ENCODE measurements around the gene ADAMTS12. TPM values are rescaled to one million over a fixed set of nuclear protein-coding genes. Genes with fewer than 3 reads are reported as not detected.

Gene ADAMTS12
- total RNA-seq, 2 donors from 2014 or later: 0.43 to 1.7 TPM

DNA sequence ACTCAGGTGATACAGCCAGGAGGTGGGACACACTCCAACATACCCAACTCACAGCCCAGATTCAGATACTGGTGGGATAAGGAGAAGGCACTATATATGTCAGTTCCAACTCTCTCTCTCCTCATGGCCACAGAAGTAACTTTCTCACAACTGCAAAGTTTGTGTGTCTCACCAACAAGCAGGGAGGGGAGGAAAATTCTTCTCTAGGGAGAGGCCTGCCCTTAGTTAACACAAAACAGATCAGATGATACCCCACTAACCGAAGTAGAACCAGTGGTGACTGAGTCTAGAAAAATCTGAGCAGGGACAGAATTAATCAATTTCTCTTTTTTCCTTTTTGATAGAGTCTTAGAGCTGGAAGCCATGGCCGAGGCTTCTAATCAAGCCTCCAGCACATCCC, 133.1 kb downstream of the ADAMTS12 start:
- TF ChIP-seq, protein P1, sequence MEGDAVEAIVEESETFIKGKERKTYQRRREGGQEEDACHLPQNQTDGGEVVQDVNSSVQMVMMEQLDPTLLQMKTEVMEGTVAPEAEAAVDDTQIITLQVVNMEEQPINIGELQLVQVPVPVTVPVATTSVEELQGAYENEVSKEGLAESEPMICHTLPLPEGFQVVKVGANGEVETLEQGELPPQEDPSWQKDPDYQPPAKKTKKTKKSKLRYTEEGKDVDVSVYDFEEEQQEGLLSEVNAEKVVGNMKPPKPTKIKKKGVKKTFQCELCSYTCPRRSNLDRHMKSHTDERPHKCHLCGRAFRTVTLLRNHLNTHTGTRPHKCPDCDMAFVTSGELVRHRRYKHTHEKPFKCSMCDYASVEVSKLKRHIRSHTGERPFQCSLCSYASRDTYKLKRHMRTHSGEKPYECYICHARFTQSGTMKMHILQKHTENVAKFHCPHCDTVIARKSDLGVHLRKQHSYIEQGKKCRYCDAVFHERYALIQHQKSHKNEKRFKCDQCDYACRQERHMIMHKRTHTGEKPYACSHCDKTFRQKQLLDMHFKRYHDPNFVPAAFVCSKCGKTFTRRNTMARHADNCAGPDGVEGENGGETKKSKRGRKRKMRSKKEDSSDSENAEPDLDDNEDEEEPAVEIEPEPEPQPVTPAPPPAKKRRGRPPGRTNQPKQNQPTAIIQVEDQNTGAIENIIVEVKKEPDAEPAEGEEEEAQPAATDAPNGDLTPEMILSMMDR (IDR thresholded peaks at IDR 0.05): no peak
- H3K4me3 ChIP-seq: no peak overlapping the region

DNA sequence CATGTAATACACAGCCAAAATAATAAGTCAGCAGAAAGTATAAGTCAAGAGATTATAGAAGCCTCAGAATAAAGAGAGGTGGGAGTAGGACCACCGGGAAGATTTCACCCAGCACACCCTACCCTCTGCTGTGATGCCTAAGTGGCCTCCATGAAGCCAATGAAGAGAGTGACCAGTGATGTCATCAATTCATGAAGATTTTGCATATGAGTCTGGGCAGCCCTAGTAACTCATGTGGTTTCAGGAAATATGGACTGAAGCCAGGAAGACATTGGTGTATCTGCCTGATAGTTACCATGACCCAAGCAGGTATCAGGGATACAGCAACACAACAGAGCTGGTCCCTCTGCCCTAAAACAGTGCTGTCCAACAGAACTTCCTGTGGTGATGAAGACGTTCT, 135.3 kb downstream of the ADAMTS12 start:
- DNase-seq (ENCODE audit: low spot score): no peak
- H3K9me3 ChIP-seq: no peaks in the 10 kb centered on the region
- TF ChIP-seq, protein P1 (IDR thresholded peaks at IDR 0.05): no peak
- no peaks in the 10 kb centered on the region for H3K27me3 ChIP-seq
- H3K27ac ChIP-seq: no peak overlapping the region
- H3K4me1 ChIP-seq: no peaks in the 10 kb centered on the region
- no peak overlapping the region for H3K4me3 ChIP-seq
- H3K36me3 ChIP-seq: no peaks in the 10 kb centered on the region

More for the DNA sequence above, 133.1 kb downstream of the ADAMTS12 start:
- H3K27me3 ChIP-seq: no peaks in the 10 kb centered on the region
- H3K36me3 ChIP-seq: no peaks in the 10 kb centered on the region
- H3K9me3 ChIP-seq: no peaks in the 10 kb centered on the region
- no peaks in the 10 kb centered on the region for H3K4me1 ChIP-seq
- DNase-seq (ENCODE audit: low spot score): no peak
- no peak overlapping the region for H3K27ac ChIP-seq

DNA sequence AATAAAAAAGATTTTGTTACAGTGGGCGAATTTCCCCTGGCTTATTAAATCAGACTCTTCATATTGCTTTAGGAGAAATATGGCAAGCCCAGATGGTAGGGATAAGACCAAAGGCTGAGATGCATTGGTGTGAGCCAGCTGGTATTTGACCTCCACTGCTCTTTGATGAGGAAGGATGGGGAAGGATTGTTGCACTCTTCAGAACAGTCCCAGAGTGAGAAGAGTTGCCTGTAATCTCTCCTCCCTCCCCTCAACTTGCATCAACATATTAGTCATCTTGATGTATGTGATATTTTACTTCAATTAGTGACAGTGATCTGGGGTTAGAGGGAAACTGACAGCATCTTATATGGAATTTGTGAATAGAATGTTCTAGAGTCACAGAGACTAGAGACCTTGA, 136.6 kb downstream of the ADAMTS12 start:
- DNase-seq (ENCODE audit: low spot score): no peak
- no peak overlapping the region for H3K27ac ChIP-seq
- H3K36me3 ChIP-seq: no peaks in the 10 kb centered on the region
- H3K9me3 ChIP-seq: no peaks in the 10 kb centered on the region
- no peaks in the 10 kb centered on the region for H3K27me3 ChIP-seq
- no peaks in the 10 kb centered on the region for H3K4me1 ChIP-seq
- TF ChIP-seq, protein P1 (IDR thresholded peaks at IDR 0.05): no peak
- no peak overlapping the region for H3K4me3 ChIP-seq

DNA sequence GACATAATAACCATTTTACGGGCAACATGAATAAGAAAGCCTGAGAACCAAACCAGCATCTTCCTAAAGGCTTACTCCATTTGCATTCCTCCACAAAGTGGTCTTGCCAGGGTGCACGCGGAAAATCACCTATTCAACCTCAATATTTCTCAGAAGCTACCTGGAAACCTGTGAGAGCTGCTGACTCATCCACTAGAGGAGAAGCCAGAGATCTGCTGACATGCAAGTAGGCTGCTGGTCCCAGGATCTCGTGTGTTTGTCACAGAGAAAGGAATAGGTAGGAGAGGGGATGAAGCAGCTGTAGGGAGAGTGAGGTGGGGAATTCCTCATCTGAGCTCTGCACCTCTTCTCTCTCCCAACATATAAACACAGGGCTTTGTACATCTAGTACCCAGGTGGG, 138.1 kb downstream of the ADAMTS12 start:
- no peaks in the 10 kb centered on the region for H3K4me1 ChIP-seq
- no peak overlapping the region for H3K27ac ChIP-seq
- H3K4me3 ChIP-seq: no peak overlapping the region
- no peak for DNase-seq (ENCODE audit: low spot score)
- H3K27me3 ChIP-seq: no peaks in the 10 kb centered on the region
- H3K9me3 ChIP-seq: no peaks in the 10 kb centered on the region
- TF ChIP-seq, protein P1 (IDR thresholded peaks at IDR 0.05): no peak
- no peaks in the 10 kb centered on the region for H3K36me3 ChIP-seq

DNA sequence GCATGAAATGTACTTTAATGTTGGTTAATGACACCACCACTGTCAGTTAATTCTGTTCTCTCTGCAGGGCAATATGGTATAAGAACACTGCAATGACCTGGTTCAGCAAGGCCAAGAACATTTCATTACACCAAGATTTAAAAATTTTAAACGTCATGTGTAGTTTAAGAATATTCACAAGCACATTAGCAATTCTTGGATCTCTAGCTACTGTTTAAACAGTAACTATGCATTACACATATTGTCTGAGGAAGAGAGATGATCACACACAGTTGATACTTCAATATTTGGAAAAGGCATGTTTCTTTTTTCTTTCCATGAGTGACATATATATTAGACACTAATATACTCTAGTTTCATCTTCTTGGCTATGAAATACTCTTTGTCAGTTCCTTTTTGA, 143.0 kb downstream of the ADAMTS12 start:
- Histone ChIP-seq H3K27me3 (no peaks in the 10 kb centered on the region), H3K36me3 (no peaks in the 10 kb centered on the region), H3K27ac (no peak overlapping the region), H3K9me3 (no peaks in the 10 kb centered on the region), H3K4me1 (no peaks in the 10 kb centered on the region), H3K4me3 (no peak overlapping the region)
- TF ChIP-seq, protein P1 (IDR thresholded peaks at IDR 0.05): no peak
- DNase-seq (ENCODE audit: low spot score): no peak

DNA sequence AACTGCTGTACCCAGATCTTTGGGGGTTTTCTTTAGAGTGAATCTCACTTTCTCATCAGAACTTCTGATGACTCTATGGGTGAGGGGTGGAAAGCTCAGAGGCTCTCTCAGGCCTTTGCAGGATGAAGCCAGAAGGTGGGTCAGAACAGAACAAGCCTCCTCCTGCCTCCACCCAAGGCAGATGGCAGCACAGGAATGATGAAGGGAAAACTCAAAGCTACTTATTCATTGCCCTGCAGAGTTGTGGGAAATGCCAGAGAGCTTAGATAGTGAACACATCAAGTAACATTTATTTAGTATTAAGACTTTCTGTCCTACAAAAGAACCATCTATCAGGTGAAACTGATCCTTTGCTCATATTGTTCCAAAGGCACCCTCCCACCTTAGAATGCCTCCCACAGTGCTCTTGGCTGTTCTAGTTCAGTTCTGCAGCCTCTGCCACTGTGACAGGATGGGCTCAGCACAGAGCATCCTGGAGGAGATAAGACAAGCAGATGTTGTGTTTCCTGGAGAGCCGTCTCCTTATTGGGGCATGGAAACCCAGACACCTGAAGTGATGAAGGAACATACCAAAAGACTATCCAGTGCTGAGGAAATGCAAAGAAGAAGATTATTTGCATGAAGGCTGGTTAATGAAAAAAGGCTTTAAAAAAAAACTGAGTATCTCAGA, 146.6 kb downstream of the ADAMTS12 start:
- TF ChIP-seq, protein P1 (IDR thresholded peaks at IDR 0.05): no peak
- no peak overlapping the region for H3K4me3 ChIP-seq
- H3K4me1 ChIP-seq: no peaks in the 10 kb centered on the region

More for the DNA sequence above, 146.6 kb downstream of the ADAMTS12 start:
- Histone ChIP-seq H3K27ac (no peak overlapping the region), H3K36me3 (no peaks in the 10 kb centered on the region), H3K27me3 (no peaks in the 10 kb centered on the region), H3K9me3 (no peaks in the 10 kb centered on the region)
- DNase-seq (ENCODE audit: low spot score): no peak
